Cortex of kidney (tissue), 1 donor: ENCODE results near the gene NECAB3.

Source experiments
- DNase-seq: peaks from one replicate; lab custom pipeline; 2025; lab: John Stamatoyannopoulos, UW

Gene NECAB3

GRCh38 chr20:33664085-33664761, 10.0 kb downstream of the NECAB3 start:
- DNase-seq: no peak

- DNase-seq: peak; percentile 25
Observed at GRCh38 chr20:33663161-33664084, 10.8 kb downstream of the NECAB3 start.

GRCh38 chr20:33662172-33662571, 12.1 kb downstream of the NECAB3 start, which contains the start of gene C20orf144:
Gene C20orf144 (plus strand): TSS chr20:33662327. CDS start chr20:33662346, 19 bp downstream.
- no peak for DNase-seq

- no peak for DNase-seq
Observed at GRCh38 chr20:33660685-33661058, 13.6 kb downstream of the NECAB3 start.

- no peak for DNase-seq
Observed at GRCh38 chr20:33660035-33660684, 14.1 kb downstream of the NECAB3 start.

GRCh38 chr20:33659341-33660034, 14.7 kb downstream of the NECAB3 start:
- no peak for DNase-seq

GRCh38 chr20:33658929-33659328, 15.3 kb downstream of the NECAB3 start:
- DNase-seq: no peak

GRCh38 chr20:33658510-33658909, 15.7 kb downstream of the NECAB3 start:
- DNase-seq: no peak

- no peak for DNase-seq
Observed at GRCh38 chr20:33657704-33658095, 16.5 kb downstream of the NECAB3 start.

- no peak for DNase-seq
Observed at GRCh38 chr20:33656783-33657703, 17.2 kb downstream of the NECAB3 start.

GRCh38 chr20:33656010-33656782, 18.0 kb downstream of the NECAB3 start:
- DNase-seq: no peak

- DNase-seq: no peak
Observed at GRCh38 chr20:33655164-33655563, 19.1 kb downstream of the NECAB3 start.

- no peak for DNase-seq
Observed at GRCh38 chr20:33654680-33655161, 19.5 kb downstream of the NECAB3 start.

GRCh38 chr20:33653900-33654596, 20.2 kb downstream of the NECAB3 start:
- no peak for DNase-seq

- no peak for DNase-seq
Observed at GRCh38 chr20:33653218-33653899, 20.9 kb downstream of the NECAB3 start.

GRCh38 chr20:33651562-33652048, 22.6 kb downstream of the NECAB3 start:
- DNase-seq: no peak

GRCh38 chr20:33650753-33651561, 23.3 kb downstream of the NECAB3 start:
- no peak for DNase-seq
